Activated naive CD4-positive, alpha-beta T cell treated with anti-CD3 and anti-CD28 coated beads, Interleukin-2, amount 50 U/mL, for 16 hours (primary cell): ENCODE measurements around the gene DDX50.

Experiments used
- DNase-seq: peaks from one replicate; pipeline ENCODE4 v3.0.0-alpha.2; 2020

The DDX50 gene

GRCh38 chr10:68988530-68989316, 87.6 kb downstream of the DDX50 start, which contains the start of gene KIFBP:
Gene KIFBP, plus strand, starts transcription at chr10:68988803. Its CDS starts 30 bp downstream, at chr10:68988833.
- DNase-seq, result peak; percentile 72

DNA sequence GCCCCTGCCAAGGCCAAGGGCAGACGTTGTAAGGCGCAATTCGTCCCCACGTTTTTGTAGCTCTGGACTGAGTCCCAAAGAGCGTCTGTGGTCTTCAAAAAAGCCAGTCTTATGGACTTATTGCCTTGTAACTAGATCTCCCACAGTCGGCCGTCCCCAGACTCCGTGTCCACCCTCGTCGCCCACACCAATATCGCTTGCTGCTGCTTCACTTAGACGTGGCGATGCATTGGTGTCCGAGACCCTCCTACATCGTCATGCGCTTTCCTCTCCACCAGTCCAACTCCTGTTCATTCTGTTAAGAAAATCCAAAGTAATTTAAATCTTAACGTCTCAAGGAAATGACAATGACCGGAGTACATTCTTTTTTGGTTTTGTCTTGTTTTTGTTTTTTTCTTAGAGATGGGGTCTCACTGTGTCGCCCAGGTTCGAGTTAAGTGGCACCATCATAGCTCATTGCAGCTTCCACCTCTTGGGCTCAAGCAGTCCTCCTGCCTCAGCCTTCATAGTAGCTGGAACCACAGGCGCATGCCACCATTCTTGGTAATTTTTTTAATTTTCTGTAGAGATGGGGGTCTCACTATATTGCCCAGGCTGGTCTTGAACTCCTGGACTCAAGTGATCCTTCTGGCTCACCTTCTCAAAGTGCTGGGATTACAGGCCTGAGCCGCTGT, 88.3 kb downstream of the DDX50 start:
- DNase-seq, result no peak

DNA sequence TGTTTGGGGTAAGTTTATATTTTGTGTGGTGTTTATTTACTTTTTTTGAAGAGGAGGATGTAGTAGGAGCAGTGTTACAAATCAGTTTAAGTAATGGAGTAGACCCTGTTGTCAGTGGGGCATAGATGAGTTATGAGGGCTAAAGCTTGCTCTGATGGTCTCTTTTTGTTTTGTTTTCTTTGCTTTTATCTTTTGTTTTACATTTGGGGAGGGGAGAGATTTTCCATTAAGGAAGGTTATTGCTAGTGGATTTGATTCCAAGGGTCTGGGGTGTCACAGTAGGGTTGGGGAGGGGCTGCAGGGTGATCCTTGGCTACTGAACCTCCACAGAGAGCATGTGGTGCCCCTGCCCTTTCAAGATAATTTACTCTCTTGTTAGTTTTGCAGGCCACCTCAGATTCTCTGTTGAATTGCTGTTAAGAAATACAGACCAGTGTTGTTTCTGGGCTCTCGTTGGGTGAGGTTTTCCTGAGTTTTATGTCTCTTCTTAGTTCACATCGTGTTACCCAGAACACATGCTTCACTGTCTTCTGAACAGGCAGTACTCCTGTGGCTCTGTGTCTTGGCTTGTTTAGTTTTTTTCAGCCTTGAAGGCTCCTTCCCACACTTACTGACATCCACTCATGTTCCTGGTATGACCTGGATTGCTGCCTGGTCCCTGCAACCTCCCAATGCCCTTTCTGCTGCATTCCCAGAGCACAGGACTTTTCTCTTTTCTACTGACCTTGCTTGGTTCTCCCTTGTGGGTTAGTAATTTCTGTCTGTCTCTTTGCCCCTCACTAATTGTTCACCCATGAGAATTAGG, 91.7 kb downstream of the DDX50 start:
- no peak for DNase-seq
